IgD-negative memory B cell (primary cell): ENCODE data around the gene STK32C. TPM values are rescaled to one million over a fixed set of nuclear protein-coding genes. Genes with fewer than 3 reads are reported as not detected.

Source experiments
- H3K27ac Mint-ChIP-seq, 3 donors: one replicate each; pipeline ENCODE4 v1.8.0; 2020 to 2022; ENCODE audit warnings: mild to moderate bottlenecking in 3 of 3, mixed read lengths in 3 of 3, moderate library complexity in 1 of 3
- H3K27me3 Mint-ChIP-seq: one replicate; pipeline ENCODE4 v1.8.0; 2021; ENCODE audit warnings: mixed read lengths
- H3K36me3 Mint-ChIP-seq: one replicate; pipeline ENCODE4 v1.8.0; 2020; ENCODE audit warnings: mild to moderate bottlenecking, mixed read lengths
- H3K4me1 Mint-ChIP-seq, 3 donors: one replicate each; pipeline ENCODE4 v1.8.0; 2020 to 2022; ENCODE audit warnings: mixed read lengths in 3 of 3, mild to moderate bottlenecking in 1 of 3
- H3K4me3 Mint-ChIP-seq, 4 donors: one replicate each; pipeline ENCODE4 v1.8.0; 2020 to 2022; ENCODE audit warnings: mild to moderate bottlenecking in 4 of 4, mixed read lengths in 4 of 4, moderate library complexity in 3 of 4
- H3K9me3 Mint-ChIP-seq, 3 donors: one replicate each; pipeline ENCODE4 v1.8.0; 2020 to 2021; ENCODE audit warnings: mixed read lengths in 3 of 3, mild to moderate bottlenecking in 1 of 3
- polyA plus RNA-seq: library from polyadenylated mRNA; unstranded; fragments of 300-500 nt; fragmentation: Illumina TruSeq; gene quantifications from one replicate; pipeline ENCODE4 v1.2.3, GENCODE V29; 2021

Gene STK32C
- polyA plus RNA-seq, 1 donor from 2014 or later: 4.0 TPM

GRCh38 chr10:132293813-132294520, 13.8 kb downstream of the STK32C start:
- no peak overlapping the region for H3K27ac Mint-ChIP-seq
- peaks cover 2% of the 10 kb centered on the region for H3K36me3 Mint-ChIP-seq
- peaks cover 25% of the 10 kb centered on the region for H3K27me3 Mint-ChIP-seq
- peaks cover 1 to 8% (median 4%) of the 10 kb centered on the region in 3 donors for H3K4me1 Mint-ChIP-seq
- H3K9me3 Mint-ChIP-seq: peaks cover 0 to 2% (median 2%) of the 10 kb centered on the region in 3 donors
- no peak overlapping the region for H3K4me3 Mint-ChIP-seq

DNA sequence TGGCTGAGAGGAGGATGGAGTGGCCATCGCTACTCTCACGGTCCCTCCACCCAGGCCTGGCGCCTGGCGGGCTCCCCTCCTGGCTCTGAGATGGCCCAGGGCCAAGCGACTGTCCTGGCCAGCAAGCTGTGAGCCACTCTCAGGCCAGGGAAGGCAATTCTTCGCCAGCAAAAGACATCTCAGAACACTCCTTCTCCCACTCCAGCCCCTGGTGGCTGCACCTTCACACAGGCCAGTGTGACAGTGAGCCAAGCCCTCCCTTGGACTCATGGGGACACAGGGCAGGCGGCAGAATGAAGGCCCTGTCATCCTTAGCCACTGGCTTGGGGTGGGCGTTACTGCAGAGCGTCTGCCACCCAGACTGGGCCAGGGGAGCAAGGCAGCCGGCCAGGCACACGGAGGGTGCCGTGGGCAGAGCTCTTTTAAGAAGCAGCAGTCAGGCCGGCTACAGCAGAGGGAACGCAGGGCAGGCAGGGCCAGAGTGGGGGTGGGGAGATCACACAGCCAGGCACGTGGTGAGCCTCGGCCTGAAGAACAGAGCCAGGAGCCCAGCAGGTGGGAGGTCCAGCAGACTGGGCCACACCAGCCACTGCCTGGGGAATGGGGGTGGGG, 14.4 kb downstream of the STK32C start:
- H3K9me3 Mint-ChIP-seq: peaks cover 0 to 3% (median 2%) of the 10 kb centered on the region in 3 donors
- peaks cover 26% of the 10 kb centered on the region for H3K27me3 Mint-ChIP-seq
- no peak overlapping the region for H3K4me3 Mint-ChIP-seq
- peaks cover 2% of the 10 kb centered on the region for H3K36me3 Mint-ChIP-seq
- H3K27ac Mint-ChIP-seq: no peak overlapping the region
- H3K4me1 Mint-ChIP-seq: peaks cover 1 to 8% (median 4%) of the 10 kb centered on the region in 3 donors

DNA sequence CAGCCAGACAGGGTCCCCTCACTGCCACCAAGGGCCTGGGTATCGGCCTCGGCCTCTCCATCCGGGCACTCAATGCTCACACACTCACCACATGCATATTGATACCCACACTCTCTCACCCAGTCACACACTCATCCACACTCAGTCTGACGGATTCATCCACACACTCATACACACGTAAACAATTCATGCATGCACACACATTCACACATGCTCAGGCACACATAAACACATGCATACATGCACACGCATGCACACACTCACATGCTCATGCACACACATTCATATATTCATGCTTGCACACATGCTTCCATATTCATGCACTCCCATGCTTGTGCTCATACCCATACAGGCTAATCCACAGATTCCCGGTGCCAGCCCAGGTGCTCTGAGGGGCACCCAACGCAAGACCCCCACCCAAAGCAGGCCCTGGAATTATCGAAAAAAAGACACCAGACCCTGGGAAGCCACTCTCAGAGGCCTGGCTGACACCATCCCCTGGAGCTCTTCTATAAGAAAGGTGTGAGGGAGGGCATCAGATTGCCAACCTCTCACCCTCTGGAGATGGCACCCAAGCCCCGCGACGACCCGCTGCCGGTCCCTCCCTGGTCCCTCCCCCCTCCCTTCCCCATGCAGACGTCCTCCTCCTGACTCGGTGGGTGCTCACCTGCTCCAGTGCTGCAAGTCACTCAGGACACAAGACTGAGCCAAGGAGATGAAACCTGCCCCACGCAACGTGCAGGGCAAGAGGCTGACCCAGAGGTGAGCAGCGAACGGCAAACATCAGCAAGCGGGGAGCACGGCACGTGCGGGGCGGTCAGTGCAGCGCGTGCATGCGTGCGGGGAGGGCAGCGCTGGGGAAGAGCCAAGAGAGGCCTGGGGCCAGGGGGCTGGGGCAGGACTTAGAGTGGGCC, 15.2 kb downstream of the STK32C start:
- Mint-ChIP-seq H3K9me3 (peaks cover 2 to 5% (median 5%) of the 10 kb centered on the region in 3 donors), H3K4me1 (peaks cover 1 to 4% (median 3%) of the 10 kb centered on the region in 3 donors), H3K27me3 (peaks cover 22% of the 10 kb centered on the region), H3K36me3 (peaks cover 4% of the 10 kb centered on the region), H3K27ac (no peak overlapping the region), H3K4me3 (no peak overlapping the region)

DNA sequence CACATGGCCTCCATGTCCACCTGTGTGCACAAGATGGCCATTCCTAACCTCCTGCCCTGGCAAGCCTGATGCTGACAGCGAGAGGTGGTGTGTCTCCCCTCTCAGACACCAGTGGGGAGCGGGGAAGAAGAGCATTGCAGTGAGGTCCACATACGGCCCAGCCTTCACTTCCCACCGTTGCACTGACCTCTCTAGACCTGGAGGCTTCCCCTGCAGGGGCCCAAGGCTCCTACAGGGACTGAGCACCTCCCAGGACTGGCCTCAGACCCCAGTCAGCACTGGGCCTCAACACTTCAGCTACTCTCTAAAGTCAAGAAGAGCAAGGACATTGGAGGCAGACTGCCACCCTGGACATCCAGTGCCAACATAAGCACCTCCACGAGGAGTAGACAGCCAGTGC, 15.9 kb downstream of the STK32C start:
- H3K4me3 Mint-ChIP-seq: no peak overlapping the region

DNA sequence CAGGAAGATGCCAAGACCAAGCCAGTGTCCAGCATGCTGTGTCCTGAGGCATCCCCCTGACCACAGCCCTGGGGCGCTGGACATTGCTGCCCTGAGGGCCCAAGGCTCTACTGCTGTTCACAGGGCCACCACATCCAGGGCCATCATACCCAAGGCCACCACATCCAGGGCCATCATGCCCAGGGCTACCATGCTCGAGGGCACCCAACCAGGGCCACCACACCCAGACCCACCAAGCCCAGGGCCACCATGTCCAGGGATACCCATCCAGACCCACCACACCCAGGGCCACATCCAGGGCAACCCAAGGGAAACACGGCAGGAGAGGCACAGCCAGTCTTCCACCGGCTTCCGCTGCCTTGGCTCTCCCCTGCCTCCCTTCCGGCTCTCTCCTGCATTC, 17.1 kb downstream of the STK32C start:
- no peak overlapping the region for H3K4me3 Mint-ChIP-seq
- H3K27me3 Mint-ChIP-seq: peaks cover 10% of the 10 kb centered on the region
- peaks cover 4% of the 10 kb centered on the region for H3K36me3 Mint-ChIP-seq
- peaks cover 2 to 7% (median 5%) of the 10 kb centered on the region in 3 donors for H3K9me3 Mint-ChIP-seq
- H3K4me1 Mint-ChIP-seq: no peaks in the 10 kb centered on the region
- H3K27ac Mint-ChIP-seq: no peak overlapping the region

More for the DNA sequence above, 15.9 kb downstream of the STK32C start:
- no peaks in the 10 kb centered on the region for H3K4me1 Mint-ChIP-seq
- peaks cover 17% of the 10 kb centered on the region for H3K27me3 Mint-ChIP-seq
- H3K36me3 Mint-ChIP-seq: peaks cover 4% of the 10 kb centered on the region
- no peak overlapping the region for H3K27ac Mint-ChIP-seq
- H3K9me3 Mint-ChIP-seq: peaks cover 2 to 5% (median 5%) of the 10 kb centered on the region in 3 donors

DNA sequence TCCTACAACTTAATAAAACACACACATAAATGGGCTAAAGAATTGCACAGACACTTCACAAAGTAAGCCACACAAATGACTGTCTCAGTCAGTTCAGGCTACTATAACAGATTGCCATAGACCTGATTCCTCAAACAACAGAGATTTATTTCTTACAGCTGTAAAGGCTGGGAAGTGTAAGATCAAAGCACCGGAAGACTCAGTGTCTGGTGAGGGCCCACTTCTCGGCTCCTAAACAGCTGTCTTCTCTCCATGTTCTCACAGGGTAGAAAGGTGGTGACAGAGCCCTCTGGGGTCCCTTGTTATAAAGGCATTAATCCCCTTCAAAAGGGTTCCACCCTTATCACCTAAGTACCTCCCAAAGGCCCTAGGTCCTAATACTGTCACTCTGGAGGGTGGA, 18.3 kb downstream of the STK32C start:
- H3K27me3 Mint-ChIP-seq: peaks cover 6% of the 10 kb centered on the region
- H3K4me1 Mint-ChIP-seq: no peaks in the 10 kb centered on the region
- H3K9me3 Mint-ChIP-seq: peaks cover 2 to 7% (median 5%) of the 10 kb centered on the region in 3 donors
- H3K4me3 Mint-ChIP-seq: no peak overlapping the region
- H3K36me3 Mint-ChIP-seq: peaks cover 4% of the 10 kb centered on the region
- no peak overlapping the region for H3K27ac Mint-ChIP-seq

- H3K4me3 Mint-ChIP-seq: no peak overlapping the region
- H3K27me3 Mint-ChIP-seq: peaks cover 3% of the 10 kb centered on the region
- H3K36me3 Mint-ChIP-seq: peaks cover 7% of the 10 kb centered on the region
- H3K4me1 Mint-ChIP-seq: peaks cover 0 to 3% (median 0%) of the 10 kb centered on the region in 3 donors
- no peak overlapping the region for H3K27ac Mint-ChIP-seq
- peaks cover 0 to 5% (median 4%) of the 10 kb centered on the region in 3 donors for H3K9me3 Mint-ChIP-seq
Observed at GRCh38 chr10:132283604-132284382, 24.0 kb downstream of the STK32C start.

- Mint-ChIP-seq H3K27ac (peak overlapping the region in 1 of 3 donors; percentile 91), H3K4me3 (no peak overlapping the region), H3K27me3 (peaks cover 3% of the 10 kb centered on the region), H3K9me3 (peaks cover 0 to 1% (median 1%) of the 10 kb centered on the region in 3 donors), H3K36me3 (peaks cover 4% of the 10 kb centered on the region), H3K4me1 (peaks cover 0 to 3% (median 0%) of the 10 kb centered on the region in 3 donors)
Observed at GRCh38 chr10:132282667-132283603, 24.8 kb downstream of the STK32C start.

DNA sequence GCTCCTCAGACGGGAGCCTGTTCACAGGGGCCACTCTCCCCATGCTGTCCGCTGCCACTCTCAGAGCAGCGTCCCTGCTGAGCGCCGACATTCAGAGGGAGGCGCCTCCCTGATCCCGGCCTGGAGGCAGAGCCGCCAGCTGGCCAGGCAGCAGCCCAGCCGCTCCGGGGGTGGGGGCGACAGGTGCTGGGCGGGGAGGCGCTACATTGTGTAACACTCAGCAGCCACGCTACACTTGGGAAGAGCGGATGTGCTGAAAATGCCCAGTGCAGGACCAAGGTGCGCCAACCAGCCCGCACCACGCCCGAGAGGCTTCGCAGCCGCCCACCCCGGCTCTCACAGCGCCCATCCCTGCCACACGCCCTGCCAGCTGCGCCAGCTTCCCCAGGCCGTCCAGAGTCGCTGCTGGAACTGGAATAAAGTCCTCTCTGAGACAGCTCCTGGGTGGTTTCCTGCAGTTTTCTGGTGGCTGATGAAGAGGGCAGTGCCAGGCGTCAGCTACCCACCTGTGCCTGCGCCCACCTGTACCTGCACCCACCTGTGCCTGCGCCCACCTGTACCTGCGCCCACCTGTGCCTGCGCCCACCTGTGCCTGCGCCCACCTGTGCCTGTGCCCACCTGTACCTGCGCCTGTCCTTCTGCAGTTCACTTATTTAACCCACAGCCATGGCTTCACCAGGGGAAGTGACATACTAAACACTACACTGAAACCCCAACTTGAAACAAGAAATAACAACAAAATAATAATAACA, 25.7 kb downstream of the STK32C start:
- peaks cover 0 to 3% (median 0%) of the 10 kb centered on the region in 3 donors for H3K4me1 Mint-ChIP-seq

GRCh38 chr10:132280646-132281074, 27.1 kb downstream of the STK32C start:
- no peaks in the 10 kb centered on the region for H3K9me3 Mint-ChIP-seq
- H3K27ac Mint-ChIP-seq: no peak overlapping the region
- peaks cover 6% of the 10 kb centered on the region for H3K27me3 Mint-ChIP-seq
- peaks cover 0 to 3% (median 0%) of the 10 kb centered on the region in 3 donors for H3K4me1 Mint-ChIP-seq
- H3K4me3 Mint-ChIP-seq: peak overlapping the region in 1 of 4 donors; percentile 33
- H3K36me3 Mint-ChIP-seq: peaks cover 7% of the 10 kb centered on the region

More for the DNA sequence above, 25.7 kb downstream of the STK32C start:
- H3K9me3 Mint-ChIP-seq: peaks cover 0 to 1% (median 0%) of the 10 kb centered on the region in 3 donors
- peak overlapping the region in 1 of 3 donors; percentile 91 for H3K27ac Mint-ChIP-seq
- no peak overlapping the region for H3K4me3 Mint-ChIP-seq
- peaks cover 4% of the 10 kb centered on the region for H3K36me3 Mint-ChIP-seq
- peaks cover 4% of the 10 kb centered on the region for H3K27me3 Mint-ChIP-seq

DNA sequence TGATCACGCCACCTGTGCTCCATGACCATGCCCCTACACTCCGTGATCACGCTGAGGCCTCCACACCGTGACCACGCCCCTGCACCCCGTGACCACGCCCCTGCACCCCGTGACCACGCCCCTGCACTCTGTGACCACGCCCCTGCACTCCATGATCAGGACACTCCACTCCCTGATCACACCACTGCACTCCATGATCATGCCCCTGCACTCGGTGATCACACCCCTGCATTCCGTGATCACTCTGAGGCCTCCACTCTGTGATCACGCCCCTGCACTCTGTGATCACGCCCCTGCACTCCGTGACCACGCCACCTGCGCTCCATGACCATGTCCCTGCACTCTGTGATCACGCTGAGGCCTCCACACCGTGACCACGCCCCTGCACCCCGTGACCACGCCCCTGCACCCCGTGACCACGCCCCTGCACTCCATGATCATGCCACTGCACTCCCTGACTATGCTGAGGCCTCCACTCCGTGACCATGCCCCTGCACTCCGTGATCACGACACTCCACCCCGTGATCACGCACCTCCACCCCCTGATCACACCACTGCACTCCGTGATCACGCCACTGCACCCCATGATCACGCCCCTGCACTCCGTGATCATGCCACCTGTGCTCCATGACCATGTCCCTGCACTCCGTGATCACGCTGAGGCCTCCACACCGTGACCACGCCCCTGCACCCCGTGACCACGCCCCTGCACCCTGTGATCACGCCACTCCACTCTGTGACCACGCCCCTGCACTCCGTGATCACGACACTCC, 27.7 kb downstream of the STK32C start:
- Mint-ChIP-seq H3K36me3 (peaks cover 7% of the 10 kb centered on the region), H3K4me3 (no peak overlapping the region), H3K27me3 (peaks cover 6% of the 10 kb centered on the region), H3K27ac (no peak overlapping the region), H3K9me3 (no peaks in the 10 kb centered on the region), H3K4me1 (peaks cover 0 to 3% (median 0%) of the 10 kb centered on the region in 3 donors)

GRCh38 chr10:132277311-132277741, 30.4 kb downstream of the STK32C start:
- Mint-ChIP-seq H3K4me1 (peaks cover 0 to 2% (median 0%) of the 10 kb centered on the region in 3 donors), H3K27me3 (peaks cover 5% of the 10 kb centered on the region), H3K4me3 (no peak overlapping the region), H3K9me3 (no peaks in the 10 kb centered on the region), H3K36me3 (peaks cover 4% of the 10 kb centered on the region), H3K27ac (no peak overlapping the region)
